Globus pallidus (tissue), 1 donor: Measurements from ENCODE around the gene SPAG7.

ENCODE experiments used
- DNase-seq: peaks from one replicate; pipeline ENCODE4 v3.0.0-alpha.2; 2015; ENCODE audit warnings: low spot score

The SPAG7 gene

GRCh38 chr17:4967539-4968485 is at the start of gene SPAG7:
Gene SPAG7, minus strand, starts transcription at chr17:4967817. Its CDS starts 13 bp downstream, at chr17:4967804.
- DNase-seq, result peak; percentile 98

- DNase-seq, result no peak
These were observed 46.7 kb upstream of the SPAG7 start for GRCh38 chr17:5014357-5014756.

- DNase-seq, result no peak
These were observed 44.3 kb upstream of the SPAG7 start for GRCh38 chr17:5011928-5012327.

GRCh38 chr17:5003214-5003867 is 35.7 kb upstream of the SPAG7 start:
- DNase-seq, result no peak

GRCh38 chr17:5002121-5002788 is 34.6 kb upstream of the SPAG7 start:
- DNase-seq, result no peak

- no peak for DNase-seq
These were observed 32.6 kb upstream of the SPAG7 start for GRCh38 chr17:5000237-5000639.

GRCh38 chr17:4999430-5000093 is 31.9 kb upstream of the SPAG7 start:
- DNase-seq, result no peak

GRCh38 chr17:4998732-4999429 is 31.3 kb upstream of the SPAG7 start:
- DNase-seq, result no peak

GRCh38 chr17:4998027-4998731 is 30.6 kb upstream of the SPAG7 start:
- DNase-seq, result no peak

- peak; percentile 93 for DNase-seq
These were observed 29.8 kb upstream of the SPAG7 start, which contains the start of the genes INCA1 and KIF1C for GRCh38 chr17:4997302-4998026. Gene INCA1, minus strand, starts transcription at chr17:4997522. Its CDS starts 3,085 bp downstream, at chr17:4994437. Gene KIF1C, plus strand, starts transcription at chr17:4997950. Its CDS starts 2,297 bp downstream, at chr17:5000247.

GRCh38 chr17:4994081-4994595 is 26.5 kb upstream of the SPAG7 start:
- no peak for DNase-seq

- DNase-seq, result no peak
These were observed 20.4 kb upstream of the SPAG7 start for GRCh38 chr17:4987767-4988567.

- peak; percentile 85 for DNase-seq
These were observed 19.5 kb upstream of the SPAG7 start, which contains the start of gene CAMTA2 for GRCh38 chr17:4986951-4987766. Gene CAMTA2, minus strand, starts transcription at chr17:4987675. Its CDS starts 1,453 bp downstream, at chr17:4986222.

GRCh38 chr17:4986403-4986802 is 18.8 kb upstream of the SPAG7 start:
- no peak for DNase-seq

GRCh38 chr17:4982305-4982704 is 14.7 kb upstream of the SPAG7 start:
- no peak for DNase-seq

- DNase-seq, result no peak
These were observed 13.1 kb upstream of the SPAG7 start for GRCh38 chr17:4980644-4981216.

- DNase-seq, result peak; percentile 41
These were observed 11.1 kb upstream of the SPAG7 start for GRCh38 chr17:4978726-4979125.
